Sigmoid colon (tissue), 4 donors: Measurements from ENCODE around the gene MGAT5.

Experiments
- EP300 ChIP-seq, 4 donors: sonication (generic); formaldehyde crosslinking; IDR thresholded peaks; one replicate each; pipeline ENCODE4 v1.6.1; 2017; ENCODE audit warnings: antibody characterized with exemption in 4 of 4
- POLR2AphosphoS5 ChIP-seq, 4 donors: sonication (generic); formaldehyde crosslinking; IDR thresholded peaks; one replicate each; pipeline ENCODE4 v1.6.1; 2017; ENCODE audit warnings: antibody characterized with exemption in 4 of 4
- TF ChIP-seq, protein P1 (sequence below), 4 experiments: fragments of 450-650 bp in 3 of 4; fragments of 200-600 bp in 1 of 4; IDR thresholded peaks; one replicate each; pipeline ENCODE4 v1.5.1; 2016 to 2019; ENCODE audit warnings: antibody characterized with exemption in 4 of 4, mild to moderate bottlenecking in 3 of 4, moderate library complexity in 2 of 4

DNA sequence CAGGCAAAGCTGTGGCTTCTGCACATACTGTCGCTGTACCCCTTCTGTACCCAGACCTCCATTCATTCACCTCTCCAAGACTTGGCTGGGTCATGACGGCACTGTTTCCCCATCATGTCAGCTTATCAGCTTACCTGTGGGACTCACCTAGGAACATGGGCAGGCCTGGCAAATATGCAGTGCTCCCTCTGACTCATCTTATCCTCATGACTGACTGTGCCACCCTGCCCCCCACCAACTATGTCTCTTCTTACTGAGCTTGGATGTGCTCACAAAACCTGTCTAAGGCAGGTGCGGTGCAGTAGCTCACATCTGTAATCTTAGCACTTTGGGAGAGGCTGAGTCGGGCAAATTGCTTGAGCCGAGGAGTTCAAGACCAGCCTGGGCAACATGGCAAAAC is 152.4 kb downstream of the MGAT5 start:
- TF ChIP-seq, protein P1, sequence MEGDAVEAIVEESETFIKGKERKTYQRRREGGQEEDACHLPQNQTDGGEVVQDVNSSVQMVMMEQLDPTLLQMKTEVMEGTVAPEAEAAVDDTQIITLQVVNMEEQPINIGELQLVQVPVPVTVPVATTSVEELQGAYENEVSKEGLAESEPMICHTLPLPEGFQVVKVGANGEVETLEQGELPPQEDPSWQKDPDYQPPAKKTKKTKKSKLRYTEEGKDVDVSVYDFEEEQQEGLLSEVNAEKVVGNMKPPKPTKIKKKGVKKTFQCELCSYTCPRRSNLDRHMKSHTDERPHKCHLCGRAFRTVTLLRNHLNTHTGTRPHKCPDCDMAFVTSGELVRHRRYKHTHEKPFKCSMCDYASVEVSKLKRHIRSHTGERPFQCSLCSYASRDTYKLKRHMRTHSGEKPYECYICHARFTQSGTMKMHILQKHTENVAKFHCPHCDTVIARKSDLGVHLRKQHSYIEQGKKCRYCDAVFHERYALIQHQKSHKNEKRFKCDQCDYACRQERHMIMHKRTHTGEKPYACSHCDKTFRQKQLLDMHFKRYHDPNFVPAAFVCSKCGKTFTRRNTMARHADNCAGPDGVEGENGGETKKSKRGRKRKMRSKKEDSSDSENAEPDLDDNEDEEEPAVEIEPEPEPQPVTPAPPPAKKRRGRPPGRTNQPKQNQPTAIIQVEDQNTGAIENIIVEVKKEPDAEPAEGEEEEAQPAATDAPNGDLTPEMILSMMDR (IDR thresholded peaks at IDR 0.05): no peak
- TF ChIP-seq EP300 (IDR thresholded peaks at IDR 0.05) (no peak), POLR2AphosphoS5 (IDR thresholded peaks at IDR 0.05) (no peak)
